Measurements from ENCODE around the gene CLNS1A. TPM values are rescaled to one million over a fixed set of nuclear protein-coding genes. Genes with fewer than 3 reads are reported as not detected.

CLNS1A gene
- total RNA-seq, 6 experiments from 2014 or later, result 41.2 to 86.8 (median 64.1) TPM

GRCh38 chr11:77611921-77612320 lies 25.7 kb downstream of the CLNS1A start:
- intact Hi-C loops (cut with DNase I), result no loop called here
- Histone ChIP-seq H3K36me3 (peaks cover 0 to 44% (median 22%) of the 10 kb centered on the region in 4 donors), H3K27ac (no peak overlapping the region), H3K4me1 (no peaks in the 10 kb centered on the region), H3K4me3 (no peak overlapping the region), H3K9me3 (no peaks in the 10 kb centered on the region), H3K27me3 (no peaks in the 10 kb centered on the region)
- no peak for ATAC-seq
- no peak for TF ChIP-seq POLR2A (IDR thresholded peaks at IDR 0.05)
- TF ChIP-seq, protein P1, sequence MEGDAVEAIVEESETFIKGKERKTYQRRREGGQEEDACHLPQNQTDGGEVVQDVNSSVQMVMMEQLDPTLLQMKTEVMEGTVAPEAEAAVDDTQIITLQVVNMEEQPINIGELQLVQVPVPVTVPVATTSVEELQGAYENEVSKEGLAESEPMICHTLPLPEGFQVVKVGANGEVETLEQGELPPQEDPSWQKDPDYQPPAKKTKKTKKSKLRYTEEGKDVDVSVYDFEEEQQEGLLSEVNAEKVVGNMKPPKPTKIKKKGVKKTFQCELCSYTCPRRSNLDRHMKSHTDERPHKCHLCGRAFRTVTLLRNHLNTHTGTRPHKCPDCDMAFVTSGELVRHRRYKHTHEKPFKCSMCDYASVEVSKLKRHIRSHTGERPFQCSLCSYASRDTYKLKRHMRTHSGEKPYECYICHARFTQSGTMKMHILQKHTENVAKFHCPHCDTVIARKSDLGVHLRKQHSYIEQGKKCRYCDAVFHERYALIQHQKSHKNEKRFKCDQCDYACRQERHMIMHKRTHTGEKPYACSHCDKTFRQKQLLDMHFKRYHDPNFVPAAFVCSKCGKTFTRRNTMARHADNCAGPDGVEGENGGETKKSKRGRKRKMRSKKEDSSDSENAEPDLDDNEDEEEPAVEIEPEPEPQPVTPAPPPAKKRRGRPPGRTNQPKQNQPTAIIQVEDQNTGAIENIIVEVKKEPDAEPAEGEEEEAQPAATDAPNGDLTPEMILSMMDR (IDR thresholded peaks at IDR 0.05), result no peak
- DNase-seq, result no peak

GRCh38 chr11:77609234-77609633 lies 28.4 kb downstream of the CLNS1A start:
- WGBS (ENCODE audit: insufficient coverage, low coverage, low lambda C conversion rate, missing lambda C conversion rate), result 88% methylated on average over 1 of the region's 1 CpG

DNA sequence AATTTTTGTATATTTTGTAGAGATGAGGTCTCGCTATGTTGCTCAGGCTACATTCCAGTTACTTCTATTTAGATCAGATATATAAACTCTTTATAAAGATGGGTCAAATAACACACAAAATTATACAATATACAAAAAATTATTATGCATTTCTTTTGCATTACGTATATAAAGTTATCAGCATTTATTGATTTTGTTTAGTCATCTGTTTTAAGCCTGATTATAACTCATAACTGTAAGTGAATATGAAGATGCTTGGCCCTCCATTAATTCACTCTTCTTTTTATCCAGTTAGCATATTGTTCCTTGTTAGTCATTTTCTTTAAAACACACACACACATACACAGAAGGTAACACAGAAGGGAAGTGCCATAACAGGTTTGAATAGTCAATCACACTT lies 33.3 kb downstream of the CLNS1A start:
- intact Hi-C loops (cut with DNase I), result no loop called here
- ATAC-seq (no peak), DNase-seq (no peak)
- no peak for TF ChIP-seq POLR2A (IDR thresholded peaks at IDR 0.05)
- TF ChIP-seq, protein P1 (IDR thresholded peaks at IDR 0.05), result no peak
- H3K27me3 ChIP-seq, result no peaks in the 10 kb centered on the region
- peaks cover 0 to 15% (median 7%) of the 10 kb centered on the region in 4 donors for H3K4me1 ChIP-seq
- H3K36me3 ChIP-seq, result peaks cover 0 to 7% (median 6%) of the 10 kb centered on the region in 4 donors
- H3K4me3 ChIP-seq, result no peak overlapping the region
- H3K9me3 ChIP-seq, result no peaks in the 10 kb centered on the region
- 96% methylated on average over 2 of the region's 2 CpGs for WGBS (ENCODE audit: insufficient coverage, low coverage, low lambda C conversion rate, missing lambda C conversion rate)
- H3K27ac ChIP-seq, result no peak overlapping the region

More at GRCh38 chr11:77609234-77609633, 28.4 kb downstream of the CLNS1A start:
- no peak for TF ChIP-seq POLR2A (IDR thresholded peaks at IDR 0.05)
- TF ChIP-seq, protein P1 (IDR thresholded peaks at IDR 0.05), result no peak
- H3K27ac ChIP-seq, result no peak overlapping the region
- ATAC-seq (no peak), DNase-seq (no peak)
- no peaks in the 10 kb centered on the region for H3K27me3 ChIP-seq
- H3K4me1 ChIP-seq, result no peaks in the 10 kb centered on the region
- peaks cover 0 to 26% (median 15%) of the 10 kb centered on the region in 4 donors for H3K36me3 ChIP-seq
- intact Hi-C loops (cut with DNase I), result no loop called here
- H3K9me3 ChIP-seq, result no peaks in the 10 kb centered on the region
- no peak overlapping the region for H3K4me3 ChIP-seq

- Histone ChIP-seq H3K36me3 (peaks cover 0 to 6% (median 4%) of the 10 kb centered on the region in 4 donors), H3K27ac (peak overlapping the region in 2 of 3 donors; percentile 4 to 10), H3K4me3 (no peak overlapping the region), H3K27me3 (no peaks in the 10 kb centered on the region), H3K9me3 (no peaks in the 10 kb centered on the region), H3K4me1 (peaks cover 0 to 15% (median 7%) of the 10 kb centered on the region in 4 donors)
- ATAC-seq (peak; percentile 78 to 82 (median 81)), DNase-seq (no peak)
- TF ChIP-seq, protein P1 (IDR thresholded peaks at IDR 0.05), result no peak
- no peak for TF ChIP-seq POLR2A (IDR thresholded peaks at IDR 0.05)
- WGBS (ENCODE audit: insufficient coverage, low coverage, low lambda C conversion rate, missing lambda C conversion rate), result 70% methylated on average over 2 of the region's 3 CpGs
- intact Hi-C loops (cut with DNase I), result no loop called here
Measured at GRCh38 chr11:77602381-77603088, 35.1 kb downstream of the CLNS1A start.

Measured in right lobe of liver (tissue), 6 donors.